GM23338 (cell line): ENCODE measurements around the gene CELF2. TPM values are rescaled to one million over a fixed set of nuclear protein-coding genes. Genes with fewer than 3 reads are reported as not detected.

Source experiments
- ATAC-seq: fragments of 200-7000 bp; cut with Tn5 transposase; 3 replicates; pipeline ENCODE4 v1.9.1; 2020
- DNase-seq: peaks from one replicate; pipeline ENCODE4 v3.0.0-alpha.2; 2015; ENCODE audit warnings: low spot score
- H2AFZ ChIP-seq: fragments of 200-600 bp; sonication (generic); 2 replicates; pipeline ENCODE4 v1.8.0; 2016; ENCODE audit warnings: antibody characterized with exemption, mild to moderate bottlenecking, moderate library complexity
- H3F3A ChIP-seq: fragments of 200-600 bp; sonication (generic); replicated peaks from 2 replicates; pipeline ENCODE4 v1.8.0; 2017; ENCODE audit warnings: antibody characterized with exemption, mixed run types, low read depth
- H3K27ac ChIP-seq: fragments of 200-600 bp; sonication (generic); 2 replicates; pipeline ENCODE4 v1.6.1; 2016; ENCODE audit warnings: low read depth
- H3K27me3 ChIP-seq: fragments of 200-600 bp; sonication (generic); 2 replicates; pipeline ENCODE4 v1.8.0; 2016; ENCODE audit warnings: mild to moderate bottlenecking, mixed run types, moderate library complexity; ENCODE audit not compliant: insufficient read depth
- H3K36me3 ChIP-seq: fragments of 200-600 bp; sonication (generic); 2 replicates; pipeline ENCODE4 v1.8.0; 2016; ENCODE audit warnings: mild to moderate bottlenecking; ENCODE audit not compliant: insufficient read depth
- H3K4me1 ChIP-seq: fragments of 200-600 bp; sonication (generic); 2 replicates; pipeline ENCODE4 v1.8.0; 2016; ENCODE audit warnings: mild to moderate bottlenecking, moderate library complexity; ENCODE audit not compliant: insufficient read depth
- H3K4me2 ChIP-seq: fragments of 200-600 bp; sonication (generic); 2 replicates; pipeline ENCODE4 v1.7.1; 2017; ENCODE audit warnings: mixed run types
- H3K4me3 ChIP-seq: fragments of 200-600 bp; sonication (generic); 2 replicates; pipeline ENCODE4 v1.6.1; 2016; ENCODE audit warnings: mixed run types
- H3K79me2 ChIP-seq: fragments of 200-600 bp; sonication (generic); replicated peaks from 2 replicates; pipeline ENCODE4 v1.8.0; 2017; ENCODE audit warnings: mild to moderate bottlenecking; ENCODE audit not compliant: insufficient read depth
- H3K9me2 ChIP-seq: fragments of 200-600 bp; sonication (generic); 2 replicates; pipeline ENCODE4 v1.8.0; 2017; ENCODE audit not compliant: insufficient read depth
- H4K20me1 ChIP-seq: fragments of 200-600 bp; sonication (generic); replicated peaks from 2 replicates; pipeline ENCODE4 v1.8.0; 2017; ENCODE audit warnings: mild to moderate bottlenecking; ENCODE audit not compliant: insufficient read depth
- H3K27ac Mint-ChIP-seq: 2 replicates; pipeline ENCODE4 v1.8.0; 2020; ENCODE audit warnings: inconsistent platforms, mild to moderate bottlenecking, moderate library complexity, mixed read lengths
- H3K27me3 Mint-ChIP-seq: 3 replicates; pipeline ENCODE4 v1.8.0; 2022; ENCODE audit warnings: low read depth, mild to moderate bottlenecking, moderate library complexity, mixed read lengths, inconsistent platforms; ENCODE audit not compliant: insufficient read depth, poor library complexity
- H3K36me3 Mint-ChIP-seq: 3 replicates; pipeline ENCODE4 v1.8.0; 2021; ENCODE audit warnings: low read depth, mild to moderate bottlenecking, inconsistent platforms, moderate library complexity, mixed read lengths
- H3K4me1 Mint-ChIP-seq: 3 replicates; pipeline ENCODE4 v1.8.0; 2020; ENCODE audit warnings: mild to moderate bottlenecking, inconsistent platforms, mixed read lengths
- H3K4me3 Mint-ChIP-seq: 3 replicates; pipeline ENCODE4 v1.8.0; 2021; ENCODE audit warnings: moderate library complexity, mild to moderate bottlenecking, inconsistent platforms, mixed read lengths
- H3K9me3 Mint-ChIP-seq: 3 replicates; pipeline ENCODE4 v1.8.0; 2020; ENCODE audit warnings: moderate library complexity, mild to moderate bottlenecking, inconsistent platforms, mixed read lengths
- CREB1 ChIP-seq: fragments of 250-450 bp; sonication (Bioruptor Pico); IDR thresholded peaks from 2 replicates; pipeline ENCODE4 v1.5.0; 2020; ENCODE audit warnings: low read depth, mild to moderate bottlenecking, moderate library complexity
- EZH2phosphoT487 ChIP-seq: fragments of 200-600 bp; sonication (generic); IDR thresholded peaks from one replicate; pipeline ENCODE4 v1.8.1; 2018; ENCODE audit warnings: antibody characterized with exemption; ENCODE audit not compliant: unreplicated experiment
- NANOG ChIP-seq: IDR thresholded peaks from 2 replicates; pipeline ENCODE4 v1.6.1; 2016; ENCODE audit warnings: antibody characterized with exemption, borderline replicate concordance
- STAT1 ChIP-seq: IDR thresholded peaks from one replicate; pipeline ENCODE4 v1.6.1; 2016; ENCODE audit warnings: antibody characterized with exemption; ENCODE audit not compliant: unreplicated experiment
- ZNF331 ChIP-seq: fragments of 250-450 bp; sonication (Bioruptor Pico); IDR thresholded peaks from 2 replicates; pipeline ENCODE4 v1.5.0; 2020; ENCODE audit warnings: low read depth, mild to moderate bottlenecking, moderate library complexity
- ZNF462 ChIP-seq: fragments of 250-450 bp; sonication (Bioruptor Pico); IDR thresholded peaks from 2 replicates; pipeline ENCODE4 v1.5.0; 2020; ENCODE audit warnings: mild to moderate bottlenecking, moderate library complexity
- polyA plus RNA-seq: library from polyadenylated mRNA; unstranded; fragments of >200 nt; fragmentation: Nextera tagmentation; extraction: Ambion mirVana; gene quantifications from 2 replicates; pipeline ENCODE4 v1.2.1, GENCODE V29; 2016
- total RNA-seq: library from RNA; depleted of rRNA; stranded (reverse); fragments of >200 nt; shearing (Covaris generic); gene quantifications from 2 replicates; pipeline ENCODE4 v1.2.3, GENCODE V29; 2014
- TF ChIP-seq, protein P1 (sequence below): IDR thresholded peaks from one replicate; pipeline ENCODE4 v1.6.1; 2018; ENCODE audit warnings: antibody characterized with exemption; ENCODE audit not compliant: unreplicated experiment
- TF ChIP-seq, protein P2 (sequence below), 2 experiments: fragments of 200-600 bp in 1 of 2; sonication (generic) in 1 of 2; conservative IDR thresholded peaks; 2 replicates each; pipeline versions ENCODE4 v1.5.1 to v1.6.1; 2016 to 2017; ENCODE audit warnings: antibody characterized with exemption in 2 of 2, low read depth in 2 of 2, mild to moderate bottlenecking in 2 of 2, moderate library complexity in 1 of 2

CELF2 gene
- total and polyA plus RNA-seq, 2 experiments from 2014 or later: 18.1 to 22.5 TPM

DNA sequence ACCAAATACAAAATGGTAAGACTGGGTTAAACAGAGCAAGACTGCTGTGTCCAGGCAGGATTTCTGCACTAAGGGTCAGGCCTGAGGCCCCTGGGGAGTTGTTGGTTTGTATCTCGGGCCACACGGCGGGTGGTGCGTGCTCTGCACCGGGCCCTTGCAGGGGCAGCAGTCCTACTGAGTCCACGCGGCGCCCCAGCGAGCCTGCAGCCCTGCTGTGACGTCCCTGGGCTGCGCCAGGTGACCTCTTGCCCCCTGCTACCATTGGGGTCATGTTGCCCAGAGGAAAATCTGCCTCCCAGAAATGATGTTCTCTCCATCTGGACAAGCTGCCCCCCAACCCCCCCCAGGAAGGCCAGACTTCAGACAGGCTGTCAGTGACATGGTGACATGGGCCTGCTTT lies 281.5 kb downstream of the CELF2 start:
- no peak overlapping the region for H3K4me3 Mint-ChIP-seq
- no peak overlapping the region for H3K4me3 ChIP-seq
- DNase-seq (no peak), ATAC-seq (no peak)
- H3K36me3 Mint-ChIP-seq: 0 out of 3 replicates have a peak, but pooled peaks cover 8% of the 10 kb centered on the region
- H3K27me3 Mint-ChIP-seq: peaks cover 1% of the 10 kb centered on the region
- H3F3A ChIP-seq: no peaks in the 10 kb centered on the region
- H3K9me3 Mint-ChIP-seq: no peaks in the 10 kb centered on the region
- no peak overlapping the region for H2AFZ ChIP-seq
- H3K27ac Mint-ChIP-seq: no peak overlapping the region
- no peaks in the 10 kb centered on the region for H3K27me3 ChIP-seq
- no peaks in the 10 kb centered on the region for H3K4me1 ChIP-seq
- TF ChIP-seq ZNF462 (no peak), EZH2phosphoT487 (no peak), STAT1 (no peak), CREB1 (CRISPR knock-in tag) (no peak), NANOG (no peak), ZNF331 (CRISPR knock-in tag) (no peak)
- TF ChIP-seq, protein P1, sequence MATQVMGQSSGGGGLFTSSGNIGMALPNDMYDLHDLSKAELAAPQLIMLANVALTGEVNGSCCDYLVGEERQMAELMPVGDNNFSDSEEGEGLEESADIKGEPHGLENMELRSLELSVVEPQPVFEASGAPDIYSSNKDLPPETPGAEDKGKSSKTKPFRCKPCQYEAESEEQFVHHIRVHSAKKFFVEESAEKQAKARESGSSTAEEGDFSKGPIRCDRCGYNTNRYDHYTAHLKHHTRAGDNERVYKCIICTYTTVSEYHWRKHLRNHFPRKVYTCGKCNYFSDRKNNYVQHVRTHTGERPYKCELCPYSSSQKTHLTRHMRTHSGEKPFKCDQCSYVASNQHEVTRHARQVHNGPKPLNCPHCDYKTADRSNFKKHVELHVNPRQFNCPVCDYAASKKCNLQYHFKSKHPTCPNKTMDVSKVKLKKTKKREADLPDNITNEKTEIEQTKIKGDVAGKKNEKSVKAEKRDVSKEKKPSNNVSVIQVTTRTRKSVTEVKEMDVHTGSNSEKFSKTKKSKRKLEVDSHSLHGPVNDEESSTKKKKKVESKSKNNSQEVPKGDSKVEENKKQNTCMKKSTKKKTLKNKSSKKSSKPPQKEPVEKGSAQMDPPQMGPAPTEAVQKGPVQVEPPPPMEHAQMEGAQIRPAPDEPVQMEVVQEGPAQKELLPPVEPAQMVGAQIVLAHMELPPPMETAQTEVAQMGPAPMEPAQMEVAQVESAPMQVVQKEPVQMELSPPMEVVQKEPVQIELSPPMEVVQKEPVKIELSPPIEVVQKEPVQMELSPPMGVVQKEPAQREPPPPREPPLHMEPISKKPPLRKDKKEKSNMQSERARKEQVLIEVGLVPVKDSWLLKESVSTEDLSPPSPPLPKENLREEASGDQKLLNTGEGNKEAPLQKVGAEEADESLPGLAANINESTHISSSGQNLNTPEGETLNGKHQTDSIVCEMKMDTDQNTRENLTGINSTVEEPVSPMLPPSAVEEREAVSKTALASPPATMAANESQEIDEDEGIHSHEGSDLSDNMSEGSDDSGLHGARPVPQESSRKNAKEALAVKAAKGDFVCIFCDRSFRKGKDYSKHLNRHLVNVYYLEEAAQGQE: no peak
- TF ChIP-seq, protein P2, sequence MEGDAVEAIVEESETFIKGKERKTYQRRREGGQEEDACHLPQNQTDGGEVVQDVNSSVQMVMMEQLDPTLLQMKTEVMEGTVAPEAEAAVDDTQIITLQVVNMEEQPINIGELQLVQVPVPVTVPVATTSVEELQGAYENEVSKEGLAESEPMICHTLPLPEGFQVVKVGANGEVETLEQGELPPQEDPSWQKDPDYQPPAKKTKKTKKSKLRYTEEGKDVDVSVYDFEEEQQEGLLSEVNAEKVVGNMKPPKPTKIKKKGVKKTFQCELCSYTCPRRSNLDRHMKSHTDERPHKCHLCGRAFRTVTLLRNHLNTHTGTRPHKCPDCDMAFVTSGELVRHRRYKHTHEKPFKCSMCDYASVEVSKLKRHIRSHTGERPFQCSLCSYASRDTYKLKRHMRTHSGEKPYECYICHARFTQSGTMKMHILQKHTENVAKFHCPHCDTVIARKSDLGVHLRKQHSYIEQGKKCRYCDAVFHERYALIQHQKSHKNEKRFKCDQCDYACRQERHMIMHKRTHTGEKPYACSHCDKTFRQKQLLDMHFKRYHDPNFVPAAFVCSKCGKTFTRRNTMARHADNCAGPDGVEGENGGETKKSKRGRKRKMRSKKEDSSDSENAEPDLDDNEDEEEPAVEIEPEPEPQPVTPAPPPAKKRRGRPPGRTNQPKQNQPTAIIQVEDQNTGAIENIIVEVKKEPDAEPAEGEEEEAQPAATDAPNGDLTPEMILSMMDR (conservative IDR thresholded peaks at IDR 0.05; ENCODE audit: low read depth in 2 of 2): no peak
- H3K4me1 Mint-ChIP-seq: no peaks in the 10 kb centered on the region
- H3K79me2 ChIP-seq: no peaks in the 10 kb centered on the region
- no peaks in the 10 kb centered on the region for H3K36me3 ChIP-seq
- no peak overlapping the region for H3K4me2 ChIP-seq
- no peak overlapping the region; the same call in 1 of the 2 replicates for H3K27ac ChIP-seq
- H4K20me1 ChIP-seq: no peaks in the 10 kb centered on the region; the same call in 1 of the 2 replicates
- H3K9me2 ChIP-seq: no peaks in the 10 kb centered on the region
